CD4-positive, alpha-beta T cell treated with Interleukin-17A for 4 hours (primary cell): ENCODE measurements around the gene HSBP1.

Source experiments
- DNase-seq: peaks from one replicate; pipeline ENCODE4 v3.0.0-alpha.2; 2020; ENCODE audit warnings: mixed read lengths

The HSBP1 gene

GRCh38 chr16:83840060-83840617, 32.4 kb downstream of the HSBP1 start:
- DNase-seq = no peak

GRCh38 chr16:83842291-83842690, 34.5 kb downstream of the HSBP1 start:
- no peak for DNase-seq

GRCh38 chr16:83842756-83843507, 35.2 kb downstream of the HSBP1 start:
- no peak for DNase-seq

GRCh38 chr16:83843657-83844056, 35.9 kb downstream of the HSBP1 start:
- no peak for DNase-seq

GRCh38 chr16:83845263-83845662, 37.5 kb downstream of the HSBP1 start:
- no peak for DNase-seq

GRCh38 chr16:83847371-83848225, 39.8 kb downstream of the HSBP1 start:
- no peak for DNase-seq

- no peak for DNase-seq
Measured at GRCh38 chr16:83849421-83849820, 41.6 kb downstream of the HSBP1 start.

GRCh38 chr16:83850947-83851346, 43.2 kb downstream of the HSBP1 start:
- DNase-seq = no peak

GRCh38 chr16:83851473-83851872, 43.7 kb downstream of the HSBP1 start:
- no peak for DNase-seq

GRCh38 chr16:83852774-83853173, 45.0 kb downstream of the HSBP1 start:
- DNase-seq = no peak

GRCh38 chr16:83853834-83854233, 46.1 kb downstream of the HSBP1 start:
- no peak for DNase-seq

- no peak for DNase-seq
Measured at GRCh38 chr16:83854420-83854819, 46.6 kb downstream of the HSBP1 start.

GRCh38 chr16:83856792-83857191, 49.0 kb downstream of the HSBP1 start:
- no peak for DNase-seq

GRCh38 chr16:83859265-83859664, 51.5 kb downstream of the HSBP1 start:
- DNase-seq = no peak

GRCh38 chr16:83862661-83863060, 54.9 kb downstream of the HSBP1 start:
- no peak for DNase-seq

- DNase-seq = no peak
Measured at GRCh38 chr16:83863682-83864081, 55.9 kb downstream of the HSBP1 start.
